ENCODE data around the gene ABCB8.

The ABCB8 gene

GRCh38 chr7:151028131-151028947, at the start of gene ABCB8:
Gene ABCB8, plus strand, starts transcription at chr7:151028450. Its CDS starts 66 bp downstream, at chr7:151028516.
- DNase-seq: peak; percentile 99

- no peak for DNase-seq
These were observed 48.4 kb upstream of the ABCB8 start for GRCh38 chr7:150979713-150980390.

GRCh38 chr7:150980663-150981062, 47.6 kb upstream of the ABCB8 start:
- no peak for DNase-seq

- no peak for DNase-seq
These were observed 46.6 kb upstream of the ABCB8 start for GRCh38 chr7:150981644-150982043.

- DNase-seq: no peak
These were observed 45.9 kb upstream of the ABCB8 start for GRCh38 chr7:150982351-150982750.

GRCh38 chr7:150983893-150984368, 44.3 kb upstream of the ABCB8 start:
- no peak for DNase-seq

GRCh38 chr7:150986099-150986512, 42.1 kb upstream of the ABCB8 start:
- DNase-seq: peak; percentile 38

- DNase-seq: no peak
These were observed 41.7 kb upstream of the ABCB8 start for GRCh38 chr7:150986556-150986955.

GRCh38 chr7:150988230-150989226, 39.7 kb upstream of the ABCB8 start:
- DNase-seq: peak; percentile 58

GRCh38 chr7:150989456-150989855, 38.8 kb upstream of the ABCB8 start:
- DNase-seq: no peak

GRCh38 chr7:150990416-150991186, 37.6 kb upstream of the ABCB8 start, which contains the start of gene NOS3:
Gene NOS3, plus strand, starts transcription at chr7:150991017. Its CDS starts 2,787 bp downstream, at chr7:150993804.
- no peak for DNase-seq

- no peak for DNase-seq
These were observed 36.1 kb upstream of the ABCB8 start for GRCh38 chr7:150992051-150992640.

GRCh38 chr7:150992833-150993302, 35.4 kb upstream of the ABCB8 start:
- DNase-seq: no peak

- DNase-seq: no peak
These were observed 34.7 kb upstream of the ABCB8 start for GRCh38 chr7:150993511-150993910.

GRCh38 chr7:150994141-150994837, 34.0 kb upstream of the ABCB8 start:
- no peak for DNase-seq

GRCh38 chr7:150994838-150995510, 33.3 kb upstream of the ABCB8 start:
- no peak for DNase-seq

GRCh38 chr7:150996376-150997074, 31.7 kb upstream of the ABCB8 start:
- DNase-seq: no peak

- no peak for DNase-seq
These were observed 31.2 kb upstream of the ABCB8 start for GRCh38 chr7:150997075-150997511.

- DNase-seq: no peak
These were observed 30.4 kb upstream of the ABCB8 start for GRCh38 chr7:150997817-150998216.
